HG02642 (cell line): Measurements from ENCODE around the gene PTGES.
A peak's percentile ranks its signal among the peaks of the same experiment; 100 is the strongest.
"Not testable (repeated sequence)": the region's sequence is repeated elsewhere in the genome, so short reads cannot be mapped to it uniquely, and the experiment has no call there.

ENCODE experiments used
- ATAC-seq: cut with Tn5 transposase; IDR thresholded peaks from one replicate; pipeline ENCODE4 v1.9.1; 2021; ENCODE audit warnings: mild to moderate bottlenecking; ENCODE audit not compliant: unreplicated experiment, poor library complexity

PTGES gene

DNA sequence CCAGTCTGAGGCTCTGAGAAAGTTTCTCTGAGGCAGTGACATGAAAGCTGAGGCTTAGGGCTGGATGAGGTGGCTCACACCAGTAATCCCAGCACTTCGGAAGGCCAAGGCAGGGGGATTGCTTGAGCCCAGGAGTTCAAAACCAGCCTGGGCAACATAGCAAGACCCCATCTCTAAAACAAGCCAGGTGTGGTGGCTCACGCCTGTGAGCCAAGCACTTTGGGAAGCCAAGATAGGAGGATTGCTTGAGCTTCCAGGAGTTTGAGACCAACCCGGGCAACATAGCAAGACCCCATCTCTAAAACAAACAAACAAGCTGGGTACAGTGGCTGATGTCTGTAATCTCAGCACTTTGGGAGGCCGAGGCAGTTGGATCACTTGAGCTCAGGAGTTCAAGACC lies 3.8 kb downstream of the PTGES start:
- not testable (repeated sequence) for ATAC-seq

DNA sequence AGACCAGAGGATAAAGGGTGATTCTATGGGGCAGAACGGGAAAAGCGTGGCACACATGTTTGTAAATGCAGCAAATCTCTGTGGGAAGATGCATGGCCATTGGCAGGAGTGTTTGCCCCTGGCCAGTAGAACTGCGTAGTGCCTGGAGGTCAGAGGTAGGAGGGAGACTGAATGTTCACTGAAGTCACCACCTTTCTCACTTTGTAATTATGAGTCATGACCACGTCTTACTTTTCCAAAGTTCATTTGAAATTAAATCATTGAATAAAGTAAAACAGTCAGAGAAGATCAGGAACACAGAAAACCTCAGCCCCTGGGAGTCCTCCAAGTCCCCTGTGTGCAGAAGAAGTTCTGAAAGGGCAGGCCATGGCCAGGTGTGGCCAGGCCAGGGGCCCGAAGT lies 4.6 kb downstream of the PTGES start:
- ATAC-seq, result no peak

DNA sequence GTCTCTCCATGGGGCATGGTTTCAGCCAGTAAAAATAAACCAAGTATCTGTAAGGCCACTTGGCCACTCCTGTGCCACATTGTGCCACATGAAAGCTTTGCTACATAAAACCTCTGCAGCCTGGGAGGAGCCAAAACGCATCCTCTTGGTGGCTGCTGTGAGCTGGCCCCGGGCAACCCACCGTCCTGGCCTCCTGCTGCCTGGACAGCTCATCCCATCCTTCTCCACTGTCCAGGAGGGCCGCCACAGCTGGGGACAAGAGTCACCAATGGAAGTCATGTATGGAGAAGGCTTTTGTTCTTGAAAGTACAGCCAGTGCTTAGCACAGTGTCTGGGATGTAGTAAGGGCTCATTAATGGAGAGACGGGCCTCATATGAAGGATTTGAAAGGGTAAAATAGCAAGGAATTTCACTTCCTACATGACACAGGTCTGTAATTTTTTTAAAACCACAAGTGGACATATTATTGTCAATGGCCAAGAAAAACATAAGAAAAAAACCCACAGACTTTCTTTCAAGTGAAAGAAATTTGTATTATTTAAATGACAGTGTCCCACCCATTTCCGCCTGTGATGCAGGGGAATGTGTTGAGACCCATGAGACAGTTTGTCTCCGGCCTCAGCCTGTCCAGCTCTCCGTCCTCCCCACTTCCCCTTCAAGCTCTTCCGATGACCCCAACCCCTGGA lies 6.6 kb downstream of the PTGES start:
- ATAC-seq, result no peak

DNA sequence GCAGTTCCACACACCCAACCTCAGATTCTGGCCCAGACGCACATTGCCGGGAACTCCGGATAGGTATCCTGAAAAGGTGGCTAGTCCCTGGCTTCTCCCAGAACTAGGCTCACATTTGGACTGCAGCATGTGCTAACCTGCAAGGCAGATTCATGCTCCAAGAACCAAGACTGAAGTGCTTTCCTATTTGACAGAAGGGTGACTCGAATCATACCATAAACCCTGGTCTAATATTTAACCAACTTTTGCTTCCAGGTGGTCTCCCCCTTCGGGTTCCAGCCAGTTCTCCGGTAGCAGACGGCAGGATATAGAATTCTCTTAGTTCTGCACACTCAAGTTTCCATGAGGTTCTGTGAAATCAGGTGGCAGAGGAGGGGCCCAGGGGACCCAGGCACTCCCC lies 7.6 kb downstream of the PTGES start:
- ATAC-seq, result no peak

DNA sequence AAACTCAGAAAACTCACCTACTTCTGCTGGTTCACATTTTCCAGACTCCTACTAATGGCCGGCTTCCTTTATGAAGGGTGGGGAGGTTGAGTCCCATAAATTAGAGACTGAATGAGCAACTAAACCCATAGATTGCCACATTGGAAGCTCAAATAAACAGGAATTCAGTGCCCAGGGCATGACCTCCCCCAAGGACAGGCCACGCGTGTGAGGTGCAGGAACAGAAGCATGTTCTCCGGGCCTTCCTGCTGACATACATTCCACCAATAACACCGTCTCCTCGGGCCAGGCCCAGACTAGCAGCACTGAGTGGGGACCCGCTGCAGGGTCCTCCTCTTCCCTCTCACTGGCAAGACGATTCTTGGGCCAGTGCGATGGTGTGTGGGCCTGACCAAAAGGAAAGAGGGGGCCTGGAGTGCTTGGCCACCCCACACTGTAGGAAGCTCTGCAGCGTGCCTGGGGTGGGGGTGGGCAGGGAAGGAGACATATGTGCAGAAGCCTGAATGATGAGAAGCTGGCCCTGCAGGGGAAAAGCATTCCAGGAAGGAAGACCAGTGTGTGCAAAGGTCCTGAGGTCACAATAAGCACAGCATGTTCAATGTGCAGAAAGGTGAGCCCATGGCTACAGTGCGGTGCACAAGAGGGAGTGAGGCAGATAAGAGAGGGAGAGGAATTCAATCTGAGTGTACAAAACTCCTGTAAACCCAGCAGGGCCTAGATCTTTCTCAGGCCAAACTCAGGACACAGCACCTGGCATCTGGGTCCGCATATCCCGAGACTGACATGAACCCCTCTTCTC lies 12.0 kb downstream of the PTGES start:
- no peak for ATAC-seq

DNA sequence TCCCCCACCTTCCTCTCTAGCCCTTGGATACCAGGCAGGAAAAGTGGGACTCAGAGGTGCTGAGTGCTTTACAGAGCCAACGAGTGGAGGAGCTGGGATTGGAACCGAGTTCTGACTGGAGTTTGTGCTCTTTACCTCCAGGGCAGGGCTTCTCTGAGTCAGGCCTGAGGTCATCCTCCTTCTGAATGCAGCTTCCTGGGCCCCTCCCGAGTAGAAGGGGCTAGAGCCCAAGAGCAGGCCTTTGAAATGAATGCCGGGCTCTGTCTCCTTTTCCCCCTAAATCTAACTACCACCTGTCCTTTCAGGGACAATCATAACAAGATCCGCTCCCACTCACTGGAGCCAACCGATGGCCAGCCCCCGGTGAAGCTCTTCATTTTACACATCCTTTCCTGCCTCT lies 12.7 kb downstream of the PTGES start:
- no peak for ATAC-seq

DNA sequence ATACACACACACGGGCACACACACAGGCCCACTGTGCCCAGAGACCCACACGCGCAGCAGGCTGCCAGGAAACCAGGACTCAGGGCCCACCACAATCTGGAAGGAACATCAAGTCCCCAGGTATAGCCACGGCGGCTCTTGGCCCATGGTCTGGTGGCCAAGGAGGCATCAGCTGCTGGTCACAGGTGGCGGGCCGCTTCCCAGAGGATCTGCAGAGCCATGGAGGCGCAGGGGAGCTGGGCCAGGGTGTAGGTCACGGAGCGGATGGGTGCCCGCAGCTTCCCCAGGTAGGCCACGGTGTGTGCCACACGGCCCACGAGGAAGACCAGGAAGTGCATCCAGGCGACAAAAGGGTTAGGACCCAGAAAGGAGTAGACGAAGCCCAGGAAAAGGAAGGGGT lies 13.4 kb downstream of the PTGES start:
- no peak for ATAC-seq

DNA sequence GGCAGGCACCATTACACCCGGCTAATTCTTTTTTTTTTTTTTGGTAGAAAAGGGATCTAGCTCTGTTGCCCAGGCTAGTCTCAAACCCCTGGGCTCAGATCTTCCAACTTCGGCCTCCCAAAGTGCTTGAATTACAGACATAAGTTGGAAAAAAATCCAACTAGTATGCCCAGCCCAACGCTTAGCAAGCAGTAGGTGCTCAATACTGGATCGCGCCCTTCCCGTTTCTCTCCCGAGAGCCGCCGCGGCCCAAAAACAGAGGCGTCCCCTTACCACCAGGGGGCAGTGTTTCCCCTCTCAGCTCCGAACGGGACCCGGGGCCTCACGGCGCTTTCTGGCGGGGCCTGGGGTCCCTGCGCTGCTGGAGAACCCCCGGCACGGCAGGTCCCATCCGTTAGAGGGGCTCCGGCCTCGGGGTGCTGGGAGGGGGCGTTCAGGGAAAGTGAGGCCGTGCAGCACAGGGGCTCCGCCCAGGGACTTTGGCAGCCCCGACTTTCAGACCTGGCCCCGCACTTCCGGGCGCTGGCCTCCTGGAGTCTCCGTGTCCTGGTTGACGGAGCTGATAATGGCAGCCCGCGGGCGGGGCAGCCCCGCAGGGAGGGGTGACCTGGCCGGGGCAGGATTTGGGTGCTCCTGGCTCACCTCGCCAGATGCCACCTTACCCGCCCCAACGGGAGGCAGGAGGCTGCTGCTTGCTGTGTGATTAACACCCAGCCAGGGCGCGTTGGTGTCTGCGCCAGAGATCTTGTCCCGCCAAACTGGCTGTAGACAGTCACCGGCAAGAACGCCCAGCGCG lies 15.2 kb downstream of the PTGES start:
- ATAC-seq, result peak; percentile 82

DNA sequence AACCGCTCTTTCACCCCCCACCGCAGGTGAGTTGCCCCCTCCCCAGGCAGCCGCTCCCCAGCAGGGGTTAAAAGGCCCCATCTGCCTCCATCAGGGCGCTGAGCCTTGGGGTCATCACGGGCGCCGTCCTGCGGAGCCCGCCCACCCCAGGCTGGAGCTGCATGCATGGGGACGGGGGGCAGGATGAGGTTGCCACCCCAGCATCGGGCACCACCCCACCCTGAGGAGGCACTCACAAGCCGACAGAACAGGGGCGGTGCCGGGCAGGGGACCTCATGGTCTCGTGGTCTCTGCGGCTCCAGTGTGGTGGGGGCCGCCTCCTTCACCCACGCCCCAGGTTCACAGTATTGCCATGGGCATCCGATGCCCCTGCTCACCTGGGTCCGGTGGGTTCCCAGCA lies 16.5 kb downstream of the PTGES start:
- ATAC-seq, result no peak

DNA sequence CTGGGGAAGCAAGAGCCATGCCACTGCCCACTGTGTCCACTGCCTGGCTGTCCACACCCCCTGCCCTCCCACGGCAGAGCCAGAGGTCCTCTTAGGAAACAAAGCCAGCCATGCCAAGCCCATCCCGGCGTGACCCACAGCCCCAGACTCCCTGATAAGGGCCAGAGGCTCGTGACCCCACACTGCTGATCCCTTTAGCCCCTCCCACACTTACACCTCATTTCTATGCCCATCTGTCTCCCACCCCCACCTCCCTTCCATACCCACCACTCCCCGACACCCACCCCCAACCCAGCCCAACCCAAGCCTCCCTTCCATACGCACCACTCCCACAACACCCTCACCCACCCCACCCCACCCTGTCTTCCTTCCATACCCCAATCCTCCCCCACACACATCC lies 17.3 kb downstream of the PTGES start:
- no peak for ATAC-seq

DNA sequence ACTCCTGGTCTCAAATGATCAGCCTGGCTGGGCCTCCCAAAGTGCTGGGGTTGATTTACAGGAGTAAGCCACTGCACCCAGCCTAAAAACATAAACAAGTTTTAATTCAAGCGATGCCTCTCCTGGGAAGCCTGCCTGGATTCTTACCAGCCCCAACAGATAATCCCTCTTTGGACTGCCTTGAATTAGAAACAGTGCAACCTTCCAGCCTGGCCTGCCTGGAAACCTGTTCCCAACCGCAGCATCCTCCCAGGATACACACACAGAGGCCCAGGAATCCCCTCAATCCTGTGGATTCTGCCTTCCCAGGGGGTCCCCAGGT lies 19.2 kb downstream of the PTGES start:
- no peak for ATAC-seq

DNA sequence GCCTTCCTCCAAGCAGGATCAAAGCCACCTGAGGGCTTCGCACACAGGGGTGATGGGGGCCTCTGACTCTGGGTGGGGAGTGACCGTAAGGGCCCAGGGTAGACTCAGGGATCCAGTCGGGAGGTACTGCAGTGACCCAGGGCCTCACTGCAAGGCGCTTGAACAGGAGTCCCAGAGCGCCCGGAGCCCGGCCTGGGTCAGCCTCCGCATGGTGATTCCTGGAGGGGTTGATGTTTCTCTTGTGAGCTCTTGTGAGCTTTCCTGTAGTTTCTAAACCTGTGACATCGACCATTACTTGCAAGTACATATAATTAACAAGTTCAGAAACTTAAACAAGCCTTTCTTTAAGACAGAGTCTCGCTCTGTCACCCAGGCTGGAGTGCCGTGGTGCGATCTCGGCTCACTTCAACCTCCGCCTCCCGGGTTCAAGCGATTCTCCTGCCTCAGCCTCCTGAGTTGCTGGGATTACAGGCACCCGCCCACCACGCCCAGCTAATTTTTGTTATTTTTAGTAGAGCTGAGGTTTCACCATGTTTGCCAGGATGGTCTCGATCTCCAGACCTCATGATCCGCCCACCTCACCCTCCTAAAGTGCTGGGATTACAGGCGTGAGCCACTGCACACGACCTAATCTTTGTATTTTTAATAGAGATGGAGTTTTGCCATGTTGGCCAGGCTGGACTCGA lies 19.8 kb downstream of the PTGES start:
- ATAC-seq, result no peak

DNA sequence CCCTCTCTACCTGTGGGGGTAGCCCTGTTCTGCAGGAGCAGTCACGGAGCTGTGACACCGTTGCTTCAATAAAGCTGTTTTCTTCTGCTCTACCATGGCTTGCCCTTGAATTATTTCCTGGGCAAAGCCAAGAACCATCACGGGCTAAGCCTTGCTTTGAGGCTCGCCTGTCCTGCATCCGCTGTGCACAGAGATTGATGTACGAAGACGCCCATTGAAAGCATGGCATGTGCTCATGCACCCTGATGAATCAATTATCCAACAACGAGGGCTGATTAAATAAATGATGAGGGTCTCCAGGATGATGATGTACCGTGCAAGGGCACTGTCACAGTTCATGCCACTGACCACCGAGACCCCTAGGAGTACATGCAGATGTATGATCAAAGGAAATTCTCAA lies 20.7 kb downstream of the PTGES start:
- no peak for ATAC-seq

DNA sequence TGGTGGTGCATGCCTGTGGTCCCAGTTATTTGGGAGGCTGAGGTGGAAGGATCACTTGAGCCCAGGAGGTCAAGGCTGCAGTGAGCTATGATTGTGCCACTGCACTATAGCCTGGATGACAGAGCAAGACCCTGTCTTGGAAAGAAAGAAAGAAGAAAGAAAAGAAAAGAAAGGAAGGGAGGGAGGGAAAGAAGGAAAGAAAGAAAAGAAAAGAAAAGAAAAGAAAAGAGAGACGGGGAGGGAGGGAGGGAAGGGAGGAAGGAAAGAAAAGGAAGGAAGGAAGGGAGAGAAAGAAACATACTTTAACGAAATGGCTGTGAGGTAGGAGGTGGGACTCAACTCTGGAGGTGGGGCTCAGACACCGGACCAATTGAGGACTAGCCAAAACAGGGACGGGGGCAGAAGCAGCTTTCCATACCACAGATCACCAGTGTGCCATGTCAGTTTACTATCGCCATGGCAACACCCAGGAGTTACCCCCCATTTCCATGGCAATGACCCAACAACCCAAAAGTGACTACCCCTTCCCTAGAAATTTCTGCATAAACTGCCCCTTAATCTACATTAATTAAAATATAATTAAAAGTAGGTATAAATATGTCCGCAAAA lies 21.3 kb downstream of the PTGES start:
- no peak for ATAC-seq

DNA sequence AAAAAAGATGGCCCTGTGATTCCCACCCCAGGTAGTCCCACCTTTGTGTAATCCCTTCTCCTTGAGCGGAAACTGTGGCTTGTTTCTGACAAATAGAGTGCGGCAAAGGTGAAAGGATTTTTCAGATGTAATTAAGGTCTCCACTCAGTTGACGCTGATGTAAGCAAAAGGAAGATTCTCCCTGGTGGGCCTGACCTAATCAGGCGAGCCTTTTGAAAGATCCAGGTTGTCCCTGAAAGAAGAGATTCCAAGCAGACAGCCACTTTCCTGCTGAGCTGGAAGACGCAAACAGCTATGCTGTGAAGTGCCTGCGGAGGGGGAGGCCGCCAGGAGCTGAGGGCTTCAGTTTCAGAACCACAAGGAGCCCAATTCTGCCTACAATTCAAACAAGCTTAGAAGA lies 24.1 kb downstream of the PTGES start:
- no peak for ATAC-seq

DNA sequence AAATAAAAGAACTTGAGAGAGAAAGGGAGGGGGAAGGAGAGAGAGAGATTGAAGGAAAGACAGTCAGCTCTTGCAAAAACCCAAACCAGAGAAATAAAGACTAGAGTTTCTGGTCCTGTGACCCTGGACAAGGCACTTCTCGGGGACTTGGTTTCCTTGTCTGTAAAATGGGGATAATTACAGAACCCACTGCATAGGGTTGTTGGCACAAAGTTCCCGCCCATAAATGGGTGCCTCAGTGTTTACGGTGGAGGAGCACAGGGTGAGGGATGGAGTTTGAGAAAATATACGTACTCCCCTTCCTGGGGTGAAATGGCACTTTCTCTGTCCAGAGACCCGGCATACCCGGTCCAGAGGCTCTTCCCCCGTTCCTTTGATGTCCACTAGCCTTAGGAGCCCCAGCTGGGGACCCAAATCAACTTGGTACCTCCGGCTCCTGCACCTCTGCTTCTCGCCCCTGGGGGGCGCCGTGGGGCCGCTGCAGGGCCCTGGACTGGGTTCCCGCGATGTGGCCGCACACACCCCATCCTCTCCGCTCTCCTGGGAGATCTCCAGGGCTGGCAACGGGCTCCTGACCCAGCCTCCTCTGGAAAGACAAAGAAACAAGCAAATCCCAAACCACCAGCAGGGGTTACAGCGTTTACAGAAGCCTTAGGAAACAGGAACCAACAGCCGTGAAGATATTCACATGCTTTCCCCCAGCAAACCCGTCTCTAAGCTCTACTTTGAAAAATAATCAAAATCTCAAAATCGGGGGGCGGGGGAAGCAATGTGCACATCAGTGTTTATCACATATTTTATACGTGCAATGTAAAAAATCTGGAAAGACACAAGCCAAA lies 26.3 kb downstream of the PTGES start:
- ATAC-seq, result no peak

DNA sequence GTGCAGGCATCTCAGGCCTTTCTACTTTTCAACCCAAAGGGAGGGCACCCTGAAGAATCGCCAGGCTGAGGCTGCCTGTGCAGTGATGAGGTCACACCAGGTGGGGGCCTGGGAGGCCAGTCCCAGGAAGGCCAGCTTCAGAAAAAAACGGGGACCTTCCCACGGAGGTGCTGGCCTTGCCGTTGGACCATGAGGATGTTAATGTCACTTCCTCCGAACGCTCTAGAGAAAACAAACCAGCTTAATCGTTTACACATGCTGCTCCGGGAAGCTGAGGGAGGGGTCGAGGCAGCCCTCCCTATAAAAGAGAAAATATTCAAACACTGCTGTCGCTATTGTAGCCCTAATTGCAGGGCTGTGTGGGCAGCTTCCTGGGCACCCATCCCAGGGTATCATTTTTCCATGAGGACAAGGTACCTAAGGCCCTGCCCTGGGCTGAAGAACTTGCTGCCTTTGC lies 27.0 kb downstream of the PTGES start:
- no peak for ATAC-seq

DNA sequence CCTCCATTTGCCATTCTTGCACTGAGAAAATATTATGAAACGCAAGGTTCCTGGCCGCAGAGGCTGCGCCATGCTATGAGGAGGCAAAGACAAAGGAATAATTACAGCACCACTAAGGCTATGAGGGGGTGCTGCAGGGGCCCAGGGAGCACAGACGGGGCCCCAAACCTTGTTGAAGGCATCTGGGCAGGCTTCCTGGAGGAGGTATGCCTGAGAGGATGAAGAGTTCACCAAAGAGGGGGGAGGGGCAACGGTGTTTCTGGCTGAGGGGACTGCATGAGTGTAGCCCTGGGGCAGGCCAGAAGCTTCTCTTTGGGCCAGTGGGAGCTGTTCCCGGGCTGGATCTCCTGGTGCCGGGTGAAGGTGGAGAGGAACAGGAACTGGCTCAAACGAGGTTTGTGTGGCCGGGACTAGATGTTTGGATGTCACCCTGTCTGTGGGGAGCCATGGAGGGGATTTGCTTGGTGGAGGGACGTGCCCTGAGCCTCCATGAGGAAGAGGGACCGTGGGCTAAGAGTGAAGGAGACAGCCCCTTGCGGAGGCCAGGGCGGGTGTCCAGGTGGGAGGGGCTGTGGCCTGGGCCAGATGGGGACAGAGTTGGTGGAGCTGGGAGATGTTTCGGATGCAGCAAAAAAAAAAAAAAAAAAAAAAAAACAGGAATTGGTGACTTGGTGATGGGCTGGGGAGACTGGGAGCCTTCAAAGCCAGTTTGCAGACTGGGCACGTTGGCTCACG lies 28.2 kb downstream of the PTGES start:
- no peak for ATAC-seq

DNA sequence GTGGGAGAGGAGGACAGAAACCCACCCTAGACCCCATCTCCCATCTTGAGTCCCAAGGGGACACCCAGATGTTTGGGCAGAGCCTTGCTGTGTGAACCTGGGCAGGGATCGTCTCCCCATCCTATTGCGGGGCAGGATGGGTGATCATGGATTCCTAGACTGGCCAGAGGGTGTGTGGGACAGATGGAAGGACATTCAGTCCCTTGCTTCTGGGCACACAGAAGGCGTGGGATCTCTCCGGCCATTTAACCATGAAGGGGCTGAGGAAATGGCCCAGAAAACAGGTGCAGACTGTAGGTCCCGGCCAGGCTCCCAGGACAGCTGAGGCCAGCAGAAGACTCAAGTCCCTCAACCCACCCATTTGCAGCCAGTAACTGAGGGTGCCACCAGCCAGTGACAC lies 29.9 kb downstream of the PTGES start:
- ATAC-seq, result no peak
